Breast epithelium (tissue), 4 donors: ENCODE measurements around the gene MARCHF3. TPM values are rescaled to one million over a fixed set of nuclear protein-coding genes. Genes with fewer than 3 reads are reported as not detected.

Experiments used
- DNase-seq, 2 donors: peaks; one replicate each; pipeline ENCODE4 v3.0.0-alpha.2; 2019; ENCODE audit warnings: low spot score in 2 of 2
- H3K27ac ChIP-seq, 2 donors: fragments of 200-600 bp; sonication (generic) in 1 of 2; one replicate each; pipeline ENCODE4 v1.5.1; 2016 to 2019; ENCODE audit warnings: mild to moderate bottlenecking in 1 of 2
- H3K27me3 ChIP-seq, 2 donors: fragments of 200-600 bp; sonication (generic) in 1 of 2; one replicate each; pipeline versions ENCODE4 v1.5.1 to v1.6.0; 2017 to 2019; ENCODE audit warnings: control low read depth in 1 of 2, mild to moderate bottlenecking in 1 of 2
- H3K36me3 ChIP-seq: fragments of 200-600 bp; one replicate; pipeline ENCODE4 v1.5.1; 2019
- H3K4me1 ChIP-seq, 2 donors: fragments of 200-600 bp; sonication (generic); one replicate each; pipeline ENCODE4 v1.5.1; 2016 to 2019; ENCODE audit warnings: control low read depth in 1 of 2
- H3K4me3 ChIP-seq, 3 donors: fragments of 200-600 bp; sonication (generic); 1 replicate in 2 of 3; 2 replicates in 1 of 3; pipeline ENCODE4 v1.5.1; 2016 to 2019; ENCODE audit warnings: mild to moderate bottlenecking in 3 of 3, moderate library complexity in 2 of 3
- H3K9me3 ChIP-seq, 2 donors: fragments of 200-600 bp; sonication (generic) in 1 of 2; one replicate each; pipeline ENCODE4 v1.5.1; 2016 to 2019; ENCODE audit warnings: control low read depth in 1 of 2
- CTCF ChIP-seq, 3 donors: fragments of 450-650 bp; IDR thresholded peaks; one replicate each; pipeline ENCODE4 v1.5.1; 2016 to 2017; ENCODE audit warnings: antibody characterized with exemption in 3 of 3, mild to moderate bottlenecking in 3 of 3, moderate library complexity in 3 of 3
- POLR2A ChIP-seq: fragments of 450-650 bp; IDR thresholded peaks from one replicate; pipeline ENCODE4 v1.6.1; 2016; ENCODE audit warnings: antibody characterized with exemption, mild to moderate bottlenecking, moderate library complexity
- POLR2AphosphoS5 ChIP-seq, 3 donors: sonication (generic); formaldehyde crosslinking; IDR thresholded peaks; one replicate each; pipeline ENCODE4 v1.6.1; 2017; ENCODE audit warnings: antibody characterized with exemption in 3 of 3
- intact Hi-C: fragments of 100-400 bp; cut with DNase I; formaldehyde crosslinking; loops from one replicate; pipeline ENCODE4 v1.15.1; 2023; ENCODE audit warnings: low total_unique reads
- total RNA-seq, 3 donors: library from RNA; depleted of rRNA; stranded (reverse); fragments of >200 nt; gene quantifications; one replicate each; pipeline ENCODE4 v1.1.0, GENCODE V29; 2016

MARCHF3 gene
- total RNA-seq, 3 donors from 2014 or later, result 7.5 to 16.1 (median 11.6) TPM

- intact Hi-C loops, result no loop called here
- no peaks in the 10 kb centered on the region for H3K27me3 ChIP-seq
Measured at GRCh38 chr5:126939887-126940286, 90.5 kb downstream of the MARCHF3 start.

DNA sequence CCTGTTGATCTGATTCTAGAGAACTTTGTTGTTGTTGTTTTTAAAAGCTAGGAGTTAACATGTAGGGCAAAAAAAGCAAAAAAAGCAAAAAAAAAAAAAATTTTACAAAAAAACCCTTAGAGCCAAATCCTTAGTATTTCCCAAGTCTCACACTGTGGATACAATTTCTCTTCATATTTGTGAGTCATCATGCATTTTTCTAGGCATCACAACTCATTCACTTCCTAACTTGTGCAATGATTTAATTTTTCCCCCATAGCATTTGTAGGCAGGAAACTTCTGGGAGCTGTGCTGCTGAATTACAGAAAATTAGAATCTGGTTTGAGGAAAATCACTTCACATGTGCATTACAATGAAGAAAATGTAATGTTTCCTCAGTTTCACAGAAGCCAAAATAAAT lies 91.9 kb downstream of the MARCHF3 start:
- no peak overlapping the region for H3K4me3 ChIP-seq
- H3K27me3 ChIP-seq, result no peaks in the 10 kb centered on the region
- DNase-seq, result no peak
- no peak overlapping the region for H3K27ac ChIP-seq
- intact Hi-C loops, result no loop called here
- no peaks in the 10 kb centered on the region for H3K36me3 ChIP-seq
- no peaks in the 10 kb centered on the region for H3K9me3 ChIP-seq
- no peak for TF ChIP-seq CTCF (IDR thresholded peaks at IDR 0.05)
- no peak for TF ChIP-seq POLR2AphosphoS5 (IDR thresholded peaks at IDR 0.05)
- TF ChIP-seq POLR2A, result no peak
- H3K4me1 ChIP-seq, result no peaks in the 10 kb centered on the region

More at GRCh38 chr5:126939887-126940286, 90.5 kb downstream of the MARCHF3 start:
- no peak for DNase-seq
- H3K9me3 ChIP-seq, result no peaks in the 10 kb centered on the region
- no peaks in the 10 kb centered on the region for H3K4me1 ChIP-seq
- no peak for TF ChIP-seq POLR2A
- no peak for TF ChIP-seq POLR2AphosphoS5 (IDR thresholded peaks at IDR 0.05)
- no peak for TF ChIP-seq CTCF (IDR thresholded peaks at IDR 0.05)
- H3K4me3 ChIP-seq, result no peak overlapping the region
- H3K36me3 ChIP-seq, result no peaks in the 10 kb centered on the region
- H3K27ac ChIP-seq, result no peak overlapping the region

GRCh38 chr5:126937771-126938170 lies 92.6 kb downstream of the MARCHF3 start:
- intact Hi-C loops, result no loop called here
- no peak overlapping the region for H3K27ac ChIP-seq
- TF ChIP-seq POLR2A (no peak), CTCF (IDR thresholded peaks at IDR 0.05) (no peak), POLR2AphosphoS5 (IDR thresholded peaks at IDR 0.05) (no peak)
- no peak for DNase-seq
- no peak overlapping the region for H3K4me3 ChIP-seq
- no peaks in the 10 kb centered on the region for H3K36me3 ChIP-seq
- no peaks in the 10 kb centered on the region for H3K4me1 ChIP-seq
- no peaks in the 10 kb centered on the region for H3K9me3 ChIP-seq
- H3K27me3 ChIP-seq, result no peaks in the 10 kb centered on the region

DNA sequence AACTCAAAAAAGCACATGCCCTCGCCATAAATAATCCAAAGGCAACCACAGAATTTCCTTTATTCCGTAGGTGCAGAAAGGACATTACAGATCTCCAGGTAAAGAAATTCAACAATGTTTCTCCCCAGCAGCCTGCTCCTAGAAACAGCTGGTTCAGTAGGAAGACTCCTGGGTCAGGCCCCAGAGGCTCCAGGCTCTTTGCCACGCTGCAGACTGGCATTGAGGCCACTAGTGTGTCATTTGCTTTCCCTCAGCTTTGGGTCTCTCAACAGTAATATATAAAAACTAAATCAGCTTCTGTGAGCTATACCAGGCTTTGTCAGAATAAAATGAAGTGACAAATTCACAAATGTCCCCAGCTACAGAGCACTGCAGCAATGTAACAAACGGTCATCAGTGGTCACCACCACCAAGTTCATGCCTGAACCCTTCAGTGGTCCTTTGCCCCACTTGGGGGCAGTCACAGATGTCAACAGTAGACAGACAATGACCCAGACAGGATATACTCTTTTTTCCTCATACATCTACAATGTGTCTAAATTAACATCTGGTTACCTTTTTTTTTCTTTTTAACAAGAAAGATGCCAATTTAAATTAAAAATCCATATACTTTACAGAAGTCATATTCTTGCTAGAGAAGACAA lies 93.5 kb downstream of the MARCHF3 start:
- no peaks in the 10 kb centered on the region for H3K4me1 ChIP-seq
- no peaks in the 10 kb centered on the region for H3K36me3 ChIP-seq
- intact Hi-C loops, result no loop called here
- no peak overlapping the region for H3K4me3 ChIP-seq
- H3K27me3 ChIP-seq, result no peaks in the 10 kb centered on the region
- no peak for DNase-seq
- TF ChIP-seq CTCF (IDR thresholded peaks at IDR 0.05) (no peak), POLR2AphosphoS5 (IDR thresholded peaks at IDR 0.05) (no peak)
- H3K9me3 ChIP-seq, result no peaks in the 10 kb centered on the region
- no peak overlapping the region for H3K27ac ChIP-seq

DNA sequence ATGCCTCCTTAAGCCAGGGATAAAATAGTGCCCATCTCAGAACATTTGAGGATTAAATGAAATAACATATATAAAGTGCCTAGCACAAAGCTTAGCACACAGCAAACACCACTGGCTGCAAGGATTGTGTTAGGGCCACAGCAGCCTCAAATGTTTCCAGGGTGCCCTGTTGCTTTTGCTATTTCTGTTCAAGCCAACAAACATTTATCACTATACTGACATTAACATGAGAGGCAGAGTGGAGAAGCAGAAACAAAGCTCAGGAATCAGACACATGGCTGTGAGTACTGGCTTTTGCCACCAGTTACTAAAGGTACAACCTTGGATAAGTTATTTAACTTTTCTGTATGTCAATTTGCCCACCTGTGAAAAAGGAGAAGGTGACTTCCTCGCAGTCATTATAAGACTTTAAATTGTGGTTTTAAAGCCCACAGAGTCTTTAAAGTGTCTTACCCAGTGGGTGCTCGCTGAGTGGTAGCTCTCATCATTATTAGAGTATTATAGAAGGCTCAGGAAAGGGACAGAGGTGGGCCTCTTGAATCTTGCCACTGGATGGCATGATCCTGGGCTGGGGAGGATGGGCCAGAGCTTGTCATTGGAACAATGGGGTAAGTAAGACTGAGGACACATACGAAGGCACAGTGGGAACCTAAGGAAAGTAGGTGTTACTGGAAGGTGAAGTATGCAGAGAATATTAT lies 98.2 kb downstream of the MARCHF3 start:
- no peak for TF ChIP-seq CTCF (IDR thresholded peaks at IDR 0.05)
- TF ChIP-seq POLR2A, result no peak
- TF ChIP-seq POLR2AphosphoS5 (IDR thresholded peaks at IDR 0.05), result no peak
- Histone ChIP-seq H3K4me3 (no peak overlapping the region), H3K4me1 (no peaks in the 10 kb centered on the region), H3K36me3 (no peaks in the 10 kb centered on the region), H3K27ac (no peak overlapping the region), H3K27me3 (no peaks in the 10 kb centered on the region), H3K9me3 (no peaks in the 10 kb centered on the region)
- DNase-seq, result no peak
- intact Hi-C loops, result no loop called here
